ENCODE data around the gene CCL26. TPM values are rescaled to one million over a fixed set of nuclear protein-coding genes. Genes with fewer than 3 reads are reported as not detected.

The CCL26 gene
- total RNA-seq: 1 to 10 TPM in 1 of 2 donors, not detected in 1; 1.4 TPM
- polyA plus RNA-seq (ENCODE audit: insufficient read length in 2 of 2): not detected
- long read RNA-seq, donor 1: 0 reads
- long read RNA-seq, donor 2: 0 reads
- long read RNA-seq, donor 3: 0 reads
- long read RNA-seq, donor 4: 0 reads

- DNase-seq (ENCODE audit: low read depth in 4 of 6, low spot score in 6 of 6): no peak
- no peaks in the 10 kb centered on the region for H3K4me1 ChIP-seq (ENCODE audit: control insufficient read depth, insufficient read depth, low read length)
- WGBS (ENCODE audit: insufficient coverage): 80% methylated on average over 5 of the region's 9 CpGs
- no peak within 1 kb of the TSS for H3K4me3 ChIP-seq (ENCODE audit: low read depth, low read length)
- H3K36me3 ChIP-seq (ENCODE audit: control insufficient read depth, insufficient read depth, low read length): no peaks in the 10 kb centered on the region
- no peak within 1 kb of the TSS for H3K27ac ChIP-seq (ENCODE audit: low read depth, low read length)
- no peaks in the 10 kb centered on the region for H3K9me3 ChIP-seq (ENCODE audit: control insufficient read depth, insufficient read depth, low read length)
- H3K27me3 ChIP-seq (ENCODE audit: control insufficient read depth, insufficient read depth, low read length): no peaks in the 10 kb centered on the region
These were observed at the start of gene CCL26 for GRCh38 chr7:75772081-75773077. TSS of gene CCL26 (minus strand) at chr7:75772211. CDS start at chr7:75772176, 35 bp downstream.

- WGBS (ENCODE audit: insufficient coverage): no CpG with 5 or more reads among the region's 1 CpG
- no peaks in the 10 kb centered on the region for H3K27me3 ChIP-seq (ENCODE audit: control insufficient read depth, insufficient read depth, low read length)
- no peak overlapping the region for H3K27ac ChIP-seq (ENCODE audit: low read depth, low read length)
- no peaks in the 10 kb centered on the region for H3K9me3 ChIP-seq (ENCODE audit: control insufficient read depth, insufficient read depth, low read length)
- H3K36me3 ChIP-seq (ENCODE audit: control insufficient read depth, insufficient read depth, low read length): no peaks in the 10 kb centered on the region
- DNase-seq (ENCODE audit: low read depth in 4 of 6, low spot score in 6 of 6): no peak
- no peaks in the 10 kb centered on the region for H3K4me1 ChIP-seq (ENCODE audit: control insufficient read depth, insufficient read depth, low read length)
- H3K4me3 ChIP-seq (ENCODE audit: low read depth, low read length): no peak overlapping the region
These were observed 48.7 kb upstream of the CCL26 start for GRCh38 chr7:75820688-75821087.

DNA sequence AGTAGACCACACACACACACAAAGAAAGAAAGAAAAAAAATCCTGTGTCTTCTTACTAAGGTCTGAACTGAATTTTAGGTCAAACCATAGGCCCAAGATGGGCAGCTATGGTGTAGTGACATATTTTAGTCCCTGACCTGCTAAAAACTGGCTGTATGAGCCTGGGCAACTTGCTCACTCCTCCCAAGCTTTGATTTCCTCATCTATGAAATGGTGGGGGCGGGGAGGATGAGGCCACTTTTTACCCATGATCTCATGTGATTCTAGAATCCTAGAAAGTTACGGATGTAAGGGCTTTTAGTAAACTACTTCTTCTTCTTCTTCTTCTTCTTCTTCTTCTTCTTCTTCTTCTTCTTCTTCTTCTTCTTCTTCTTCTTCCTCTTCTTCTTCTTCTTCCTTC, 47.7 kb upstream of the CCL26 start:
- H3K27ac ChIP-seq (ENCODE audit: low read depth, low read length): no peak overlapping the region
- no peaks in the 10 kb centered on the region for H3K9me3 ChIP-seq (ENCODE audit: control insufficient read depth, insufficient read depth, low read length)
- no peaks in the 10 kb centered on the region for H3K27me3 ChIP-seq (ENCODE audit: control insufficient read depth, insufficient read depth, low read length)
- DNase-seq (ENCODE audit: low read depth in 4 of 6, low spot score in 6 of 6): no peak
- WGBS (ENCODE audit: insufficient coverage): no CpG with 5 or more reads among the region's 2 CpGs
- no peak overlapping the region for H3K4me3 ChIP-seq (ENCODE audit: low read depth, low read length)
- H3K36me3 ChIP-seq (ENCODE audit: control insufficient read depth, insufficient read depth, low read length): no peaks in the 10 kb centered on the region
- H3K4me1 ChIP-seq (ENCODE audit: control insufficient read depth, insufficient read depth, low read length): no peaks in the 10 kb centered on the region

- DNase-seq (ENCODE audit: low read depth in 4 of 6, low spot score in 6 of 6): no peak
These were observed 46.5 kb upstream of the CCL26 start for GRCh38 chr7:75818472-75818871.

GRCh38 chr7:75817116-75817515, 45.1 kb upstream of the CCL26 start:
- Histone ChIP-seq H3K4me3 (ENCODE audit: low read depth, low read length) (no peak overlapping the region), H3K4me1 (ENCODE audit: control insufficient read depth, insufficient read depth, low read length) (no peaks in the 10 kb centered on the region), H3K27ac (ENCODE audit: low read depth, low read length) (no peak overlapping the region), H3K27me3 (ENCODE audit: control insufficient read depth, insufficient read depth, low read length) (no peaks in the 10 kb centered on the region), H3K36me3 (ENCODE audit: control insufficient read depth, insufficient read depth, low read length) (no peaks in the 10 kb centered on the region), H3K9me3 (ENCODE audit: control insufficient read depth, insufficient read depth, low read length) (no peaks in the 10 kb centered on the region)
- WGBS (ENCODE audit: insufficient coverage): 69% methylated on average over 4 of the region's 6 CpGs
- DNase-seq (ENCODE audit: low read depth in 4 of 6, low spot score in 6 of 6): no peak

More at GRCh38 chr7:75818472-75818871, 46.5 kb upstream of the CCL26 start:
- Histone ChIP-seq H3K27ac (ENCODE audit: low read depth, low read length) (no peak overlapping the region), H3K4me3 (ENCODE audit: low read depth, low read length) (no peak overlapping the region), H3K4me1 (ENCODE audit: control insufficient read depth, insufficient read depth, low read length) (no peaks in the 10 kb centered on the region), H3K9me3 (ENCODE audit: control insufficient read depth, insufficient read depth, low read length) (no peaks in the 10 kb centered on the region), H3K27me3 (ENCODE audit: control insufficient read depth, insufficient read depth, low read length) (no peaks in the 10 kb centered on the region), H3K36me3 (ENCODE audit: control insufficient read depth, insufficient read depth, low read length) (no peaks in the 10 kb centered on the region)
- WGBS (ENCODE audit: insufficient coverage): 100% methylated on average over 1 of the region's 5 CpGs

GRCh38 chr7:75815418-75816064, 43.5 kb upstream of the CCL26 start:
- no peaks in the 10 kb centered on the region for H3K9me3 ChIP-seq (ENCODE audit: control insufficient read depth, insufficient read depth, low read length)
- 70% methylated on average over 5 of the region's 10 CpGs for WGBS (ENCODE audit: insufficient coverage)
- no peak overlapping the region for H3K27ac ChIP-seq (ENCODE audit: low read depth, low read length)
- no peaks in the 10 kb centered on the region for H3K36me3 ChIP-seq (ENCODE audit: control insufficient read depth, insufficient read depth, low read length)
- no peak for DNase-seq (ENCODE audit: low read depth in 4 of 6, low spot score in 6 of 6)
- H3K4me3 ChIP-seq (ENCODE audit: low read depth, low read length): no peak overlapping the region
- H3K4me1 ChIP-seq (ENCODE audit: control insufficient read depth, insufficient read depth, low read length): no peaks in the 10 kb centered on the region
- no peaks in the 10 kb centered on the region for H3K27me3 ChIP-seq (ENCODE audit: control insufficient read depth, insufficient read depth, low read length)

GRCh38 chr7:75814407-75814947, 42.5 kb upstream of the CCL26 start:
- no peak overlapping the region for H3K27ac ChIP-seq (ENCODE audit: low read depth, low read length)
- H3K4me3 ChIP-seq (ENCODE audit: low read depth, low read length): no peak overlapping the region
- WGBS (ENCODE audit: insufficient coverage): 81% methylated on average over 8 of the region's 13 CpGs
- H3K36me3 ChIP-seq (ENCODE audit: control insufficient read depth, insufficient read depth, low read length): no peaks in the 10 kb centered on the region
- no peaks in the 10 kb centered on the region for H3K4me1 ChIP-seq (ENCODE audit: control insufficient read depth, insufficient read depth, low read length)
- H3K27me3 ChIP-seq (ENCODE audit: control insufficient read depth, insufficient read depth, low read length): no peaks in the 10 kb centered on the region
- H3K9me3 ChIP-seq (ENCODE audit: control insufficient read depth, insufficient read depth, low read length): no peaks in the 10 kb centered on the region
- no peak for DNase-seq (ENCODE audit: low read depth in 4 of 6, low spot score in 6 of 6)

- WGBS (ENCODE audit: insufficient coverage): 98% methylated on average over 6 of the region's 7 CpGs
- Histone ChIP-seq H3K4me1 (ENCODE audit: control insufficient read depth, insufficient read depth, low read length) (no peaks in the 10 kb centered on the region), H3K9me3 (ENCODE audit: control insufficient read depth, insufficient read depth, low read length) (no peaks in the 10 kb centered on the region), H3K4me3 (ENCODE audit: low read depth, low read length) (no peak within 1 kb of the TSS), H3K27ac (ENCODE audit: low read depth, low read length) (no peak within 1 kb of the TSS), H3K27me3 (ENCODE audit: control insufficient read depth, insufficient read depth, low read length) (no peaks in the 10 kb centered on the region), H3K36me3 (ENCODE audit: control insufficient read depth, insufficient read depth, low read length) (no peaks in the 10 kb centered on the region)
- DNase-seq (ENCODE audit: low read depth in 4 of 6, low spot score in 6 of 6): no peak
These were observed 41.8 kb upstream of the CCL26 start, which contains the start of gene CCL24 for GRCh38 chr7:75813781-75814236. TSS of gene CCL24 (minus strand) at chr7:75813806. CDS start at chr7:75813715, 91 bp downstream.

- Histone ChIP-seq H3K27me3 (ENCODE audit: control insufficient read depth, insufficient read depth, low read length) (no peaks in the 10 kb centered on the region), H3K9me3 (ENCODE audit: control insufficient read depth, insufficient read depth, low read length) (no peaks in the 10 kb centered on the region), H3K27ac (ENCODE audit: low read depth, low read length) (no peak overlapping the region), H3K4me3 (ENCODE audit: low read depth, low read length) (no peak overlapping the region), H3K4me1 (ENCODE audit: control insufficient read depth, insufficient read depth, low read length) (no peaks in the 10 kb centered on the region), H3K36me3 (ENCODE audit: control insufficient read depth, insufficient read depth, low read length) (no peaks in the 10 kb centered on the region)
- 56% methylated on average over 3 of the region's 3 CpGs for WGBS (ENCODE audit: insufficient coverage)
- DNase-seq (ENCODE audit: low read depth in 4 of 6, low spot score in 6 of 6): no peak
These were observed 41.1 kb upstream of the CCL26 start for GRCh38 chr7:75813084-75813483.

Measured in spinal cord (tissue), 10 donors.